ENCODE results near the gene TSHZ2. TPM values are rescaled to one million over a fixed set of nuclear protein-coding genes. Genes with fewer than 3 reads are reported as not detected.
"Not testable (repeated sequence)": the region's sequence is repeated elsewhere in the genome, so short reads cannot be mapped to it uniquely, and the experiment has no call there.

Gene TSHZ2
- total and polyA plus RNA-seq, 5 donors from 2014 or later: 1.00 to 41.7 (median 2.1) TPM

DNA sequence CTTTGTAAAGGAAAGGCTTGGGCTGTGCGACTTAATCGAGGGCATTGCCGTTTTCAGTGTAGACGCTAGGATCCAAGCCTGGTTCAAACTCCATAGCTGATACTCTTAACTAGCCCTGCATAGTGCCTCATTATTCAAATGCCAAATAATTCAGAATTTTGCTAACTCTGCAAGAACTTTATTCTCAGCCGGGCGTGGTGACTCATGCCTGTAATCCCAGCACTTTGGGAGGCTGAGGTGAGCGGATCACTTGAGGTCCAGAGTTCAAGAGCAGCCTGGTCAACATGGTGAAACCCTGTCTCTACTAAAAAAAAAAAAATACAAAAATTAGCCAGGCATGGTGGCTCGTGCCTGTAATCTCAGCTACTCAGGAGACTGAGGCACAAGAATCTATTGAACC lies 394.8 kb downstream of the TSHZ2 start:
- not testable (repeated sequence) for H3K9me3 Mint-ChIP-seq

DNA sequence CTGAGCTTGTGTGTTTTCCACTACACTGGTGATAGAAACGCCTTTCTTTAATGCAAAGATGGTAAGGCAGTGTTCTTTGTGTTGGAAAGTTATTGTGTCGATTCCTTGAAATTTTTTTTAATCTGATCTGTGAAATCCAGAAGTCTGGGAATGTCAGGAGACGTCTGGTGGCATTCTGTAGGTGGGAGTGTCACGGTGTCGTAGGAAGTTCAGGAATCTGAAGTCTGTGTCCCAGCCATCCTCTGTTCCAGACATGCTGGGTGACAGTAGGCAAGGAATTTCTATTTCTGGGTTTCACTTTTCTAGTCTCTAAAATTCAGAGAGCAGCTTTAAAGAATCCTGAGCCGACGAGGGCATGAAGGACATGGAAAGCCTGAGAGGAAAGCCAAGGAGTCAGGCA lies 397.7 kb downstream of the TSHZ2 start:
- H3K27me3 ChIP-seq (ENCODE audit: control insufficient read depth, insufficient read depth, low read length): no peaks in the 10 kb centered on the region
- H3K27ac ChIP-seq (ENCODE audit: insufficient read depth, low read length, poor library complexity, severe bottlenecking): no peak overlapping the region
- no peaks in the 10 kb centered on the region for H3K36me3 Mint-ChIP-seq
- no peak for DNase-seq
- no peak overlapping the region for H3K4me3 ChIP-seq (ENCODE audit: low read depth, low read length)
- no peaks in the 10 kb centered on the region for H3K4me1 ChIP-seq (ENCODE audit: control insufficient read depth, insufficient read depth, low read length, poor library complexity, severe bottlenecking)
- H3K9me3 ChIP-seq (ENCODE audit: control insufficient read depth in 2 of 2, low read length in 2 of 2): no peaks in the 10 kb centered on the region
- no peak overlapping the region for H3K4me3 Mint-ChIP-seq
- H3K4me1 Mint-ChIP-seq: no peaks in the 10 kb centered on the region
- no peaks in the 10 kb centered on the region for H3K36me3 ChIP-seq (ENCODE audit: control insufficient read depth, insufficient read depth, low read length)
- ATAC-seq (ENCODE audit: low read depth in 2 of 2): no peak
- H3K27ac Mint-ChIP-seq: no peak overlapping the region
- no peaks in the 10 kb centered on the region for H3K27me3 Mint-ChIP-seq
- H3K9me3 Mint-ChIP-seq: no peaks in the 10 kb centered on the region

More for the DNA sequence above, 394.8 kb downstream of the TSHZ2 start:
- not testable (repeated sequence) for H3K4me1 ChIP-seq (ENCODE audit: control insufficient read depth, insufficient read depth, low read length, poor library complexity, severe bottlenecking); H3K36me3 Mint-ChIP-seq; DNase-seq; H3K4me1 Mint-ChIP-seq; H3K27ac ChIP-seq (ENCODE audit: insufficient read depth, low read length, poor library complexity, severe bottlenecking); H3K27me3 Mint-ChIP-seq; H3K27me3 ChIP-seq (ENCODE audit: control insufficient read depth, insufficient read depth, low read length); H3K9me3 ChIP-seq (ENCODE audit: control insufficient read depth in 2 of 2, low read length in 2 of 2); H3K4me3 ChIP-seq (ENCODE audit: low read depth, low read length); H3K27ac Mint-ChIP-seq; H3K36me3 ChIP-seq (ENCODE audit: control insufficient read depth, insufficient read depth, low read length); ATAC-seq (ENCODE audit: low read depth in 2 of 2); H3K4me3 Mint-ChIP-seq

DNA sequence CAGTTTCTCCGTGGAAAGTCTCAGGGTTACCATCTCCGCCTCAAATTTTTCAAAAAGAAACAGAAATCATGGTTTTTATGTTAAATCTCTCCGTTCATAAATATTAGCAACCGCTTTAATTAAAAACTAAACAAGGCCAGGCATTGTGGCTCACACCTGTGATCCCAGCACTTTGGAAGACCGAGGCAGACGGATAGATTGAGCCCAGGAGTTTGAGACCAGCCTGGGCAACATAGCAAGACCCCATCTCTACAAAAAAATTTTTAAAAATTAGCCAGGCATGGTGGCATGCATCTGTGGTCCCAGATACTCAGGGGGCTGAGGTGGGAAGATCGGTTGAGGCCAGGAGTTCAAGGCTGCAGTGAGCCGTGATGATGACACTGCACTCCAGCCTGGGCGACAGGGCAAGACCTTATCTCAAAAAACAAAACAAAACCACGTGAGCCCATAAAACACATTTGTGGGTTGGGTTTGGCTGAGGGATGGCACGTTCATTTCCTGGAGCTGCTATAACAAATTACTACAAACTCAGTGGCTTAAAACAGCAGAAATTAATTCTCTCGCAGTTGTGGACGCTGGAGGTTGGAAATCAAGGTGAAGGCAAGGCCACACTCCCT lies 398.3 kb downstream of the TSHZ2 start:
- DNase-seq: no peak
- H3K27me3 ChIP-seq (ENCODE audit: control insufficient read depth, insufficient read depth, low read length): no peaks in the 10 kb centered on the region
- no peaks in the 10 kb centered on the region for H3K9me3 ChIP-seq (ENCODE audit: control insufficient read depth in 2 of 2, low read length in 2 of 2)
- no peaks in the 10 kb centered on the region for H3K36me3 ChIP-seq (ENCODE audit: control insufficient read depth, insufficient read depth, low read length)
- Mint-ChIP-seq H3K27ac (no peak overlapping the region), H3K9me3 (no peaks in the 10 kb centered on the region), H3K4me3 (no peak overlapping the region), H3K27me3 (no peaks in the 10 kb centered on the region), H3K4me1 (no peaks in the 10 kb centered on the region), H3K36me3 (no peaks in the 10 kb centered on the region)
- no peak overlapping the region for H3K27ac ChIP-seq (ENCODE audit: insufficient read depth, low read length, poor library complexity, severe bottlenecking)
- H3K4me3 ChIP-seq (ENCODE audit: low read depth, low read length): no peak overlapping the region
- H3K4me1 ChIP-seq (ENCODE audit: control insufficient read depth, insufficient read depth, low read length, poor library complexity, severe bottlenecking): no peaks in the 10 kb centered on the region
- no peak for ATAC-seq (ENCODE audit: low read depth in 2 of 2)

DNA sequence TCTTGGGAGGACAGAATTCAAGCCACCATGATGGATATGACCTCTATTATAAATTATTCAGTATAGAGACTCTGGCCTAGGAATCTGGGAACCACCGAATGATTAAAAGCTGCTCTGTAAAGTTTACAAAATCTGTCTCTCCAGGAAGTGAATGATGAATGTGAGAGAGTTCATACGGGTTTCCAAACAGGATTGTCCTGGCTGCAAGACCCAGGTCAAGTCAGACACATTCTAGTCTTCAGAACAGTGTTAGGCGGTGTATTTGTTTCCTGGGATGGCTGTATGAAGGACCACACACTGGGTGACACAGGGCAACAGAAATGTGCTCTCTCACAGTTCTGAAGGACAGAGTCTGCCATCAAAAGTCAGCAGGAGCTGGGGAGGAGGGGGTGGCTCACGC lies 399.1 kb downstream of the TSHZ2 start:
- no peak overlapping the region for H3K27ac ChIP-seq (ENCODE audit: insufficient read depth, low read length, poor library complexity, severe bottlenecking)
- DNase-seq (no peak), ATAC-seq (ENCODE audit: low read depth in 2 of 2) (no peak)
- H3K4me1 ChIP-seq (ENCODE audit: control insufficient read depth, insufficient read depth, low read length, poor library complexity, severe bottlenecking): no peaks in the 10 kb centered on the region
- H3K9me3 Mint-ChIP-seq: no peaks in the 10 kb centered on the region
- no peaks in the 10 kb centered on the region for H3K27me3 ChIP-seq (ENCODE audit: control insufficient read depth, insufficient read depth, low read length)
- H3K9me3 ChIP-seq (ENCODE audit: control insufficient read depth in 2 of 2, low read length in 2 of 2): no peaks in the 10 kb centered on the region
- no peaks in the 10 kb centered on the region for H3K36me3 ChIP-seq (ENCODE audit: control insufficient read depth, insufficient read depth, low read length)
- no peaks in the 10 kb centered on the region for H3K36me3 Mint-ChIP-seq
- H3K4me1 Mint-ChIP-seq: no peaks in the 10 kb centered on the region
- no peak overlapping the region for H3K4me3 Mint-ChIP-seq
- H3K27me3 Mint-ChIP-seq: no peaks in the 10 kb centered on the region
- no peak overlapping the region for H3K4me3 ChIP-seq (ENCODE audit: low read depth, low read length)
- no peak overlapping the region for H3K27ac Mint-ChIP-seq

DNA sequence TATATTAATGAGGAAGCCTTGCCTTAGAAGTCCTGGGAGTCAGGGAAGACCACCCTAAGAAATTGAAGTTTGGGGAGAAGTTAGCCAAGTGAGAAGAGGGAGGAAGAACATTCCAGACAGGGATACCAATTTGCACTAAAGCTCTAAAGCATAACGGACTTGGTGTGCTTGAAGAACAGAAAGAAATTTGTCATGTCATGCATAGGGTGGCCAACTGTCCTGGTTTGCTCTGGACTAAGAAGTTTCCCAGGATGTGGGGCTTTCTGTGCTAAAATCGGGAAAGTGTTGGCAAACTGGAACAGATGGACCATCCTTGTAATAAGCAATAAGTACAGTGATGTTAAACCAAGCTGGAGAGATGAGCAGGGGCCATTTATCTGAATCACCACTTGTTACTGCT lies 403.9 kb downstream of the TSHZ2 start:
- Histone ChIP-seq H3K27me3 (ENCODE audit: control insufficient read depth, insufficient read depth, low read length) (no peaks in the 10 kb centered on the region), H3K4me1 (ENCODE audit: control insufficient read depth, insufficient read depth, low read length, poor library complexity, severe bottlenecking) (no peaks in the 10 kb centered on the region), H3K9me3 (ENCODE audit: control insufficient read depth in 2 of 2, low read length in 2 of 2) (no peaks in the 10 kb centered on the region), H3K27ac (ENCODE audit: insufficient read depth, low read length, poor library complexity, severe bottlenecking) (no peak overlapping the region), H3K36me3 (ENCODE audit: control insufficient read depth, insufficient read depth, low read length) (no peaks in the 10 kb centered on the region), H3K4me3 (ENCODE audit: low read depth, low read length) (no peak overlapping the region)
- Mint-ChIP-seq H3K27ac (no peak overlapping the region), H3K4me3 (no peak overlapping the region), H3K36me3 (no peaks in the 10 kb centered on the region), H3K4me1 (no peaks in the 10 kb centered on the region), H3K27me3 (no peaks in the 10 kb centered on the region), H3K9me3 (peaks cover 0 to 3% (median 0%) of the 10 kb centered on the region in 7 donors)
- no peak for ATAC-seq (ENCODE audit: low read depth in 2 of 2)
- no peak for DNase-seq

DNA sequence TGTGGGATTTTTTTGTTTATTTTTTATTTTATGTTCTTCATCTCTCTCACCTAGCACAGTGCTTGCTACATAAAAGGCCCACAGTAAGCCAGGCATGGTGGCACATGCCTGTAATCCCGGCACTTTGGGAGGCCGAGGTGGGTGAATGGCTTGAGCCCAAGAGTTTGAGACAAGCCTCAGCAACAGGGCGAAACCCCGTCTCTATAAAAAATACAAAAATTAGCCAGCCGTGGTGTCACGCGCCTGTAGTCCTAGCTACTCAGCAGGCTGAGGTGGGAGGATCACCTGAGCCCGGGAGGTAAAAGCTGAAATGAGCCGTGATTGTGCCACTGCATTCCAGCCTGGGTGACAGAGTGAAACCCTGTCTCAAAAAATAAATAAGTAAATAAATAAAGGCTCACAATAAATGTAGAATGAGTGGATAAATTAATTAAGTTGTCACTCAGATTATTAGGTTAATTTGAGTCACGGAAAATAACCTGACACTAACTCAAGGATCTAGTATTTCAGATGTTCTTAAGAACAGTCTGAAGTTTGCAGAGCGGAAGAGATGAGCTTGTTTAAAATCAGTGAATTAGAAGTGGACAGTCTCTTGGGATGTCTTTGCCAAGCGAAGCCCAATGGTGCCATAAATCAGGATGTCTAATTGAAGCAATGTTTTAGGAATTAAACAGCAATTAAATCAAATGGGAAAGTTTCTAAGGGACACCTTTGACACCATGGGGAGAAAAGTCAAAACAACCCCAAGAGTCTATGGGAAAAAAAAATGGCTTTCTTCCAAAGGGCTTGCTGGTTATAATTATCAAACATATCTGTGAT lies 407.1 kb downstream of the TSHZ2 start:
- H3K9me3 ChIP-seq (ENCODE audit: control insufficient read depth in 2 of 2, low read length in 2 of 2): no peaks in the 10 kb centered on the region
- Mint-ChIP-seq H3K27ac (no peak overlapping the region), H3K4me1 (no peaks in the 10 kb centered on the region), H3K27me3 (no peaks in the 10 kb centered on the region), H3K4me3 (no peak overlapping the region), H3K9me3 (peaks cover 0 to 3% (median 0%) of the 10 kb centered on the region in 7 donors), H3K36me3 (no peaks in the 10 kb centered on the region)
- no peaks in the 10 kb centered on the region for H3K36me3 ChIP-seq (ENCODE audit: control insufficient read depth, insufficient read depth, low read length)
- H3K27me3 ChIP-seq (ENCODE audit: control insufficient read depth, insufficient read depth, low read length): no peaks in the 10 kb centered on the region
- H3K4me3 ChIP-seq (ENCODE audit: low read depth, low read length): no peak overlapping the region
- H3K27ac ChIP-seq (ENCODE audit: insufficient read depth, low read length, poor library complexity, severe bottlenecking): no peak overlapping the region
- ATAC-seq (ENCODE audit: low read depth in 2 of 2): no peak
- no peaks in the 10 kb centered on the region for H3K4me1 ChIP-seq (ENCODE audit: control insufficient read depth, insufficient read depth, low read length, poor library complexity, severe bottlenecking)
- no peak for DNase-seq

DNA sequence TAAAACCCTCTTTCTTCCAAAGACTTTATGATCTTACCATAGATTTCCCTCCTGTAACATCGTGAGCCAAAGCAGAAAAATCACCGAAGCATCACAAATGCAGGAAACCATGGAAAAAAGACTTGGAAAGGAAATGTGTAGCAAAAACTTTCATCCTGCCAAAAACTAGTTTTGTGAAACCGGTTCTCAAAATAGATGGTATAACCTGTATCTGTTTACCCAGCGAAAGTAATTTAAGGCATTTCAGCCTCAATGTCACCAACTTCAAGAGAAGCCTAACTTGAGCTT lies 407.6 kb downstream of the TSHZ2 start:
- no peaks in the 10 kb centered on the region for H3K36me3 ChIP-seq (ENCODE audit: control insufficient read depth, insufficient read depth, low read length)
- H3K27me3 ChIP-seq (ENCODE audit: control insufficient read depth, insufficient read depth, low read length): no peaks in the 10 kb centered on the region
- no peaks in the 10 kb centered on the region for H3K4me1 Mint-ChIP-seq
- H3K27ac ChIP-seq (ENCODE audit: insufficient read depth, low read length, poor library complexity, severe bottlenecking): no peak overlapping the region
- H3K27ac Mint-ChIP-seq: no peak overlapping the region
- ATAC-seq (ENCODE audit: low read depth in 2 of 2): no peak
- H3K9me3 ChIP-seq (ENCODE audit: control insufficient read depth in 2 of 2, low read length in 2 of 2): no peaks in the 10 kb centered on the region
- H3K4me1 ChIP-seq (ENCODE audit: control insufficient read depth, insufficient read depth, low read length, poor library complexity, severe bottlenecking): no peaks in the 10 kb centered on the region
- no peak overlapping the region for H3K4me3 ChIP-seq (ENCODE audit: low read depth, low read length)
- no peak for DNase-seq
- no peaks in the 10 kb centered on the region for H3K27me3 Mint-ChIP-seq
- H3K9me3 Mint-ChIP-seq: peaks cover 0 to 3% (median 0%) of the 10 kb centered on the region in 7 donors
- H3K36me3 Mint-ChIP-seq: no peaks in the 10 kb centered on the region
- no peak overlapping the region for H3K4me3 Mint-ChIP-seq
